RWPE1 (cell line): ENCODE data around the gene MLN.

ENCODE experiments used
- CTCF ChIA-PET: fragments of 350-600 bp; sonication (Branson Sonifier 250); formaldehyde crosslinking; extraction: SDS; loops from one replicate; lab custom pipeline; 2021; lab: Yijun Ruan, JAX
- POLR2A ChIA-PET: fragments of 400-600 bp; formaldehyde crosslinking; extraction: SDS; loops from one replicate; lab custom pipeline; 2020; ENCODE audit warnings: antibody characterized with exemption; ENCODE audit not compliant: low non-redundant PET; lab: Yijun Ruan, JAX
- DNase-seq: peaks from one replicate; pipeline ENCODE4 v3.0.0; 2012; ENCODE audit warnings: low spot score
- H3K27ac ChIP-seq: fragments of 450-650 bp; 2 replicates; pipeline ENCODE4 v1.5.1; 2017
- TF ChIP-seq, protein P1 (sequence below): fragments of 450-650 bp; conservative IDR thresholded peaks from 2 replicates; pipeline ENCODE4 v1.5.1; 2017; ENCODE audit warnings: low read depth, mild to moderate bottlenecking

The MLN gene

GRCh38 chr6:33803571-33804053 lies at the start of gene MLN:
MLN (minus strand) TSS chr6:33804003; CDS start chr6:33801163, 2,840 bp downstream.
- no peak within 1 kb of the TSS for H3K27ac ChIP-seq
- POLR2A ChIA-PET, result no interaction called here
- CTCF ChIA-PET, result interaction anchor here (0.7 kb wide), 1 partner anchor 195 kb away, joined by 8 read pairs; no protein-coding TSS in a partner anchor
- TF ChIP-seq, protein P1, sequence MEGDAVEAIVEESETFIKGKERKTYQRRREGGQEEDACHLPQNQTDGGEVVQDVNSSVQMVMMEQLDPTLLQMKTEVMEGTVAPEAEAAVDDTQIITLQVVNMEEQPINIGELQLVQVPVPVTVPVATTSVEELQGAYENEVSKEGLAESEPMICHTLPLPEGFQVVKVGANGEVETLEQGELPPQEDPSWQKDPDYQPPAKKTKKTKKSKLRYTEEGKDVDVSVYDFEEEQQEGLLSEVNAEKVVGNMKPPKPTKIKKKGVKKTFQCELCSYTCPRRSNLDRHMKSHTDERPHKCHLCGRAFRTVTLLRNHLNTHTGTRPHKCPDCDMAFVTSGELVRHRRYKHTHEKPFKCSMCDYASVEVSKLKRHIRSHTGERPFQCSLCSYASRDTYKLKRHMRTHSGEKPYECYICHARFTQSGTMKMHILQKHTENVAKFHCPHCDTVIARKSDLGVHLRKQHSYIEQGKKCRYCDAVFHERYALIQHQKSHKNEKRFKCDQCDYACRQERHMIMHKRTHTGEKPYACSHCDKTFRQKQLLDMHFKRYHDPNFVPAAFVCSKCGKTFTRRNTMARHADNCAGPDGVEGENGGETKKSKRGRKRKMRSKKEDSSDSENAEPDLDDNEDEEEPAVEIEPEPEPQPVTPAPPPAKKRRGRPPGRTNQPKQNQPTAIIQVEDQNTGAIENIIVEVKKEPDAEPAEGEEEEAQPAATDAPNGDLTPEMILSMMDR, result no peak
- DNase-seq, result no peak

DNA sequence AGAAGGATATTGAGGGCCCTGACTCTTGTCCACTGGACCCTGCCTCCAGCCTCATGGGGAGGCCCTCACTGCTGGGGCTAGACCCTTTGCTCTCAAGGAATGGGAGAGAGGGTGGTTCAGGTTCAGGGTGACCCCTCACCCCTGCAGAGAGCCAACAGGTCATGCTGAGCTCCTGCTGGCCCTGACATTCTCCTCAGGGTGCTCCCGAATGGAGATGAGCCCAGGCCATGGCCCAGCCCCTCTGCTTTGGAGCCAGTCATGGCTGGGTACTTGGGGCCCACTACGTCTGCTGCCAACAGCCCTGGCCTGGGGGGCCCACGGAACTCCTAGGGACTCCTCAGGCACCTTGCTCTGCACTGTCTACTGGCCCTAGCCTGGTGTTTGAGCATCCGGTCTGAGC lies 49.2 kb upstream of the MLN start:
- CTCF ChIA-PET, result no interaction called here

DNA sequence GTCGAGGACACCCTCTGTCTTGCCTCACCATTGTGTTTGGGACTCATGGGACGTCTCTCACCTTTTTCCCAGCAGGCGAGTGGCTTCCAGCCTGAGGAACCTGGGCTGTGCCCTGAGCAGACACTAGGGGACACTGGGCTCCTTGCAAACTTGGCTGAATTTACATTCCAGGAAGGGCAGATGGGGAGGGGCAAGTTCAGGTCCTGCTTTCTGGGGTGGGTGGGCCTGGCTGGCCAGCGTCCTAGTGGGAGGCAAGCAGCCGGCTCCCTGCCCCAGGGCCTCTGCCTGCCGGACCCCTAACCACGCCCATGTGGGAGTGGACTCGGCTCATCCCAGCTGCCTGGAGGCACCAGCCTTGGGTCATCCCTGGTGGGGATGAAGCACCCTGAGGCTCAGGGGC lies 48.2 kb upstream of the MLN start:
- DNase-seq, result no peak
- TF ChIP-seq, protein P1, result no peak; the same call in 1 of the 2 replicates
- ChIA-PET POLR2A (no interaction called here), CTCF (interaction anchor here (0.6 kb wide), 1 partner anchor 358 kb away, joined by 4 read pairs; no protein-coding TSS in a partner anchor)
- no peak overlapping the region for H3K27ac ChIP-seq

More for the DNA sequence above, 49.2 kb upstream of the MLN start:
- DNase-seq, result no peak
- POLR2A ChIA-PET, result no interaction called here
- TF ChIP-seq, protein P1, result no peak
- no peak overlapping the region for H3K27ac ChIP-seq

DNA sequence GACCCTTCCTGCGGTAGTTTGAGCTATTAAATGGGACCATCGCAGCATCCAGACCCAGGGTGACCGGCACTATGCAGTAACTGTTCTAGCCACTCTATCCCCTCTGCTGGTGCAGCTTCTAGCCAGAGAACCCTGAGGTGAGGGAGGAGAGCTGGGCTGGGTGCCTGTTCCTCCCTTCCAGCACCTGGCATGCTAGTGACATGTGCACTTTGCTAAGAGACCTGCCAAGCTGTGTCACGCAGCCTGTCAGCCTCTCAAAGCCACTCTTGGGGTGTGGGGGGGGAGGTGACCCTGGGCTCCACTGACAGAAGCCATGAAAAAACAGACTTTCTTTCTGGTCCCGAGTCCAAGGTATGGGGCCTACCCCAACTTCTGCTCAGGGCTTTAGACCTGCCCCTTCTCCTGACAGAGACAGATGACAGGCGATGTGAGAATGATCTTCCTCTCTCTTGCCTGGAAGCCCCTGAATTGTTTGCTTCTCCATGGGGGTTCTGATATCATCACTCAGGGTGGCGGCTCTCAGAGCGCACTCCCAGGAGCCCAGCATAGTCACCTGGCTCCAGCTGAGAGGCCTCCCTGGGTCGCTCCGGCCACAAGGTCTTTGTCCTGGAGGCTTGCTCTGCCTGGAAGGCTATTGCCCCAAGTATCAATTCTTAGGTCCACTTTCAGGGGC lies 47.2 kb upstream of the MLN start:
- TF ChIP-seq, protein P1, result no peak
- CTCF ChIA-PET, result interaction anchor here (0.6 to 1.0 kb wide), 3 partner anchors 80 to 350 kb away, joined by 3 to 4 read pairs (median 3); no protein-coding TSS in a partner anchor
- no peak for DNase-seq
- POLR2A ChIA-PET, result interaction anchor here (0.7 to 1.0 kb wide), 2 partner anchors 23 to 97 kb away, joined by 3 to 6 read pairs; no protein-coding TSS in a partner anchor
- H3K27ac ChIP-seq, result no peak overlapping the region

- DNase-seq, result no peak
- no peak overlapping the region for H3K27ac ChIP-seq
- TF ChIP-seq, protein P1, result no peak
- ChIA-PET CTCF (interaction anchor here (0.6 to 1.8 kb wide), 4 partner anchors 8 to 203 kb away, joined by 3 to 7 read pairs (median 3); no protein-coding TSS in a partner anchor), POLR2A (interaction anchor here (1.0 kb wide), 1 partner anchor 24 kb away, joined by 6 read pairs; no protein-coding TSS in a partner anchor)
Observed at GRCh38 chr6:33850296-33850695, 46.5 kb upstream of the MLN start.

GRCh38 chr6:33849500-33850075 lies 45.8 kb upstream of the MLN start:
- CTCF ChIA-PET, result interaction anchor here (0.8 to 1.8 kb wide), 2 partner anchors 9 to 178 kb away, joined by 3 to 7 read pairs; no protein-coding TSS in a partner anchor
- no peak overlapping the region for H3K27ac ChIP-seq
- TF ChIP-seq, protein P1, result no peak
- POLR2A ChIA-PET, result interaction anchor here (0.6 kb wide), 1 partner anchor 11 kb away, joined by 3 read pairs; no protein-coding TSS in a partner anchor
- DNase-seq, result no peak
